ENCODE data around the gene RBM5. TPM values are rescaled to one million over a fixed set of nuclear protein-coding genes. Genes with fewer than 3 reads are reported as not detected.
"Not testable (repeated sequence)": the region's sequence is repeated elsewhere in the genome, so short reads cannot be mapped to it uniquely, and the experiment has no call there.

RBM5 gene
- total RNA-seq (100 to 1,000 TPM; 223 to 291 TPM), polyA plus RNA-seq (ENCODE audit: insufficient read length in 2 of 2) (100 to 1,000 TPM; 240 to 366 TPM)
- long read RNA-seq, donor 1, transcript RBM5-214 (5 exons, 2,716 nt), result major isoform, 20 of 86 reads
- long read RNA-seq, donor 1, partial matches to known transcripts, result 55 of 86 reads
- long read RNA-seq, donor 1, other reads (novel, unspliced or antisense), result 0 of 86 reads
- long read RNA-seq, donor 2, partial matches to known transcripts, result 0 of 6 reads
- long read RNA-seq, donor 2, other reads (novel, unspliced or antisense), result 0 of 6 reads
- long read RNA-seq, donor 3, partial matches to known transcripts, result 5 of 13 reads
- long read RNA-seq, donor 3, other reads (novel, unspliced or antisense), result 0 of 13 reads
- long read RNA-seq, donor 4, transcript RBM5-201 (25 exons, 3,188 nt), result minor isoform, 6 of 194 reads
- long read RNA-seq, donor 4, transcript RBM5-214 (5 exons, 2,716 nt), result major isoform, 23 of 194 reads
- long read RNA-seq, donor 4, partial matches to known transcripts, result 146 of 194 reads
- long read RNA-seq, donor 4, other reads (novel, unspliced or antisense), result 5 of 194 reads

DNA sequence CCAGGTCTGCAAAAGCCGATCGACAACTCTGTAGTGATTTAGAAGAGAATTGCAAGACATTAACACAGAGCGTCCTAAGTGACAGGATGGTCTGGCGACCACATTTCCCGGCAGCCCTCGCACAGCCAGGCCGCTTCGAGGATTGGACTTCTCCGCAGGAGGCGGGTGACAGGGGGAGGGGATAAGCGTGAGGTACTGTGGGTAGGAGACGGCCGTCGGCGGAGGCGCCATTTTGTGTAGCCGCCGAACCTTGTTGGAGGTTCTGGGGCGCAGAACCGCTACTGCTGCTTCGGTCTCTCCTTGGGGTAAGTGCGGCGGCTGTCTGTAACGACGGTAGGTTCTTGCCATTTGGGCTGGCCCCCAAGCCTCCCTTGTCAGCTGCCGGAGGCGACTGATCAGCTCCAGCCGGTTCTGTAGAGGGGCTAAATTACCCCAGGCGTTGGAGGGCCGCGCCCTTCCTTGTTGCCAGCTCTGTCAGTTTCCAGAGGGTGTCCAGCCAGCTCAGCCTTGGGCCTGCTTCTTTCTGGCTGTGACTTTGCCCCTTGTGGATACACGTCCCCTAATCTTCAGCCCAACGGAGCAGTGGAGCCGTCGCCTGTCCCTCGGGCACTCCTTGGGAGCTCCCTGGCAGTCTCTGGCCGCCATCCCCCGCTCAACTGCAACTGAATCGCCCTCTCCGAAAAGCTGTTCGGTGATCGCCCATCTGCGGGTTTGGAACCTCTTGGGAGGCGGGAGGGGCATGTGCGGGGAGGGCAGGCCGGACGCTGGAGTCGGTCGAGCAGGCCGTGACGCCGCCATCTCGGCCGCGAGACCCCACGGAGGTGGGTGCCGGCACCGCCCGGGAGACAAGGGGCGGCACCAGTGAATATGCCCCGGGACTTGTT, at the start of gene RBM5:
Gene RBM5, plus strand, starts transcription at position 195 of the 884 bp plus-strand sequence. CDS start 1,516 bp downstream, outside the sequence.
- H3K4me1 ChIP-seq (ENCODE audit: control insufficient read depth, insufficient read depth, low read length), result peaks cover 5% of the 10 kb centered on the region
- DNase-seq (ENCODE audit: low read depth in 4 of 6, low spot score in 6 of 6), result peak; percentile 80 to 98 (median 90)
- no peaks in the 10 kb centered on the region for H3K27me3 ChIP-seq (ENCODE audit: control insufficient read depth, insufficient read depth, low read length)
- H3K27ac ChIP-seq (ENCODE audit: low read depth, low read length), result peak within 1 kb of the TSS; percentile 97
- WGBS (ENCODE audit: insufficient coverage), result 0% methylated on average over 61 of the region's 61 CpGs
- H3K36me3 ChIP-seq (ENCODE audit: control insufficient read depth, insufficient read depth, low read length), result peaks cover 20% of the 10 kb centered on the region
- H3K9me3 ChIP-seq (ENCODE audit: control insufficient read depth, insufficient read depth, low read length), result no peaks in the 10 kb centered on the region
- H3K4me3 ChIP-seq (ENCODE audit: low read depth, low read length), result peak within 1 kb of the TSS; percentile 99

DNA sequence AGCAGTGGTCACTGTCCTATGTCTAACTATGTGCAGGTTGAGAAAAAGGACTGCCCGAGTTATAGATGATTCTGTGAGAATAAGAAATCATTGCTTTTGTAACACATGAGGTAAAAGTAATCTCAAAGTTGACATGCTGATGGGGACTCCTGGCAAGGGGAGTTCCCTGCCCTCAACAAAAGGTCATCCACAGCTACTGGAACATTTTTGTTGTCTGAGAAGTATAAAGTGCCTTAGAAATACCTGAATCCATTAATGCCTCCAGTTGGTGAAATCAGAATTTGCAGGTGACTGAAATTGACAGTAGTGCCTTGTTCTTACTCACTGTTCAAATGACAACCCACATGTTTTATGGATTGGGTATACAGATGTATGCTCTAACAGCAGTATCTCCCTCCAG, 43.7 kb upstream of the RBM5 start:
- DNase-seq (ENCODE audit: low read depth in 4 of 6, low spot score in 6 of 6), result no peak
- Histone ChIP-seq H3K36me3 (ENCODE audit: control insufficient read depth, insufficient read depth, low read length) (peaks cover 10% of the 10 kb centered on the region), H3K4me3 (ENCODE audit: low read depth, low read length) (no peak overlapping the region), H3K27me3 (ENCODE audit: control insufficient read depth, insufficient read depth, low read length) (no peaks in the 10 kb centered on the region), H3K27ac (ENCODE audit: low read depth, low read length) (no peak overlapping the region), H3K4me1 (ENCODE audit: control insufficient read depth, insufficient read depth, low read length) (no peaks in the 10 kb centered on the region), H3K9me3 (ENCODE audit: control insufficient read depth, insufficient read depth, low read length) (no peaks in the 10 kb centered on the region)
- WGBS (ENCODE audit: insufficient coverage), result no CpG with 5 or more reads among the region's 1 CpG

DNA sequence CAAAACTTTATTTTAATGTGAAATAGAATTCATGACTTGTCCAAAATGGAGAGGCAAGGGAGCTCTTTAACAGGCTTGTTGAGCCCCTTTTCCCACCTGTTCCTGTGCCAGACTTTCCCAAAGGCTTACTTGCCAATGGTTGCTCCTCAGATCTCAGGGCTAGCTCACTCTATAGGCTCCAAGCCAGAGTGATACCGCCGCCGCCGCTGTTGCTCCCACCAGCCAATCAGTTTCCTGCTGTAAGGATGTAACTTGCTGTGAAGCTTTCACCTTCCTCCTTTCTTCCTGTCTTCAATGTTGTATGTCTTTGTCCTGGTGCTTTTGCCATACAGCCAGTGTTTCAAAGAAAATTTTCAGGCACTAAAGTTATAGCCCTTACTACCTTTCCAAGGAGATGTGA, 41.3 kb upstream of the RBM5 start:
- Histone ChIP-seq H3K4me1 (ENCODE audit: control insufficient read depth, insufficient read depth, low read length) (no peaks in the 10 kb centered on the region), H3K9me3 (ENCODE audit: control insufficient read depth, insufficient read depth, low read length) (no peaks in the 10 kb centered on the region), H3K27me3 (ENCODE audit: control insufficient read depth, insufficient read depth, low read length) (no peaks in the 10 kb centered on the region), H3K4me3 (ENCODE audit: low read depth, low read length) (no peak overlapping the region), H3K36me3 (ENCODE audit: control insufficient read depth, insufficient read depth, low read length) (peaks cover 14% of the 10 kb centered on the region), H3K27ac (ENCODE audit: low read depth, low read length) (no peak overlapping the region)
- DNase-seq (ENCODE audit: low read depth in 4 of 6, low spot score in 6 of 6), result no peak
- WGBS (ENCODE audit: insufficient coverage), result no CpG with 5 or more reads among the region's 4 CpGs

DNA sequence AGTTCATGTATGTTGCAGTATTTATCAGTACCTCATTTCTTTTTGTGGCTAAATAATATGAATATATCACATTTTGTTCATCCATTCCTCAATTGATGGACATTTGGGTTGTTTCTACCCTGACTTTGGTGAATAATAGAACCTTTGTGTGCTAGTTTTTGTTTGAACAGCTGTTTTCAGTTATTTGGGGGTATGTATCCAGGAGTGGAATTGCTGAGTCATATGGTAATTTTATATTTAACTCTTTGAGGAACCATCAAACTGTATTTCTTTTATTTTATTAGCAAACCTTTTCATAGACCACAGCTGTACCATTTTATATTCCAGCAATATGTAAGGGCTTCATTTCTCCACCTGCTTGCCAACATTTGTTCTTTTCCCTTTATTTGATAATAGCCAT, 38.4 kb upstream of the RBM5 start:
- no peak for DNase-seq (ENCODE audit: low read depth in 4 of 6, low spot score in 6 of 6)
- Histone ChIP-seq H3K27ac (ENCODE audit: low read depth, low read length) (no peak overlapping the region), H3K4me3 (ENCODE audit: low read depth, low read length) (no peak overlapping the region), H3K4me1 (ENCODE audit: control insufficient read depth, insufficient read depth, low read length) (no peaks in the 10 kb centered on the region), H3K27me3 (ENCODE audit: control insufficient read depth, insufficient read depth, low read length) (no peaks in the 10 kb centered on the region), H3K9me3 (ENCODE audit: control insufficient read depth, insufficient read depth, low read length) (no peaks in the 10 kb centered on the region), H3K36me3 (ENCODE audit: control insufficient read depth, insufficient read depth, low read length) (peaks cover 35% of the 10 kb centered on the region)

DNA sequence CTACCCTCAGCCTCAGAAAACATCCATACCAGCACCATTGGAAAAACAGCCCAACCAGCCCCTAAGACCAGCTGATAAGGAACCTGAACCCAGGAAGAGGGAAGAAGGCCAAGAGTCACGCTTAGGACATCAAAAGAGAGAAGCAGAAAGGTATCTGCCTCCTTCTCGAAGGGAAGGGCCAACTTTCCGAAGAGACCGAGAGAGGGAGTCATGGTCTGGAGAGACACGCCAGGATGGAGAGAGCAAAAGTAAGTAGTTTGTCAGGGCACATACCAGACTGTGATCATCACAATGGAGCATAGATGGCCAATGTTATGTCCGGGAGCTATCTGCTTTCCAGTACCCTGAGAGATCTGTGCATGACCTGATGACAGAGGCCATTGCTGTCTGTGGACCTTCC, 31.0 kb upstream of the RBM5 start:
- H3K36me3 ChIP-seq (ENCODE audit: control insufficient read depth, insufficient read depth, low read length), result peaks cover 52% of the 10 kb centered on the region
- WGBS (ENCODE audit: insufficient coverage), result 100% methylated on average over 6 of the region's 6 CpGs
- H3K27ac ChIP-seq (ENCODE audit: low read depth, low read length), result no peak overlapping the region
- no peaks in the 10 kb centered on the region for H3K27me3 ChIP-seq (ENCODE audit: control insufficient read depth, insufficient read depth, low read length)
- no peaks in the 10 kb centered on the region for H3K9me3 ChIP-seq (ENCODE audit: control insufficient read depth, insufficient read depth, low read length)
- no peaks in the 10 kb centered on the region for H3K4me1 ChIP-seq (ENCODE audit: control insufficient read depth, insufficient read depth, low read length)
- no peak overlapping the region for H3K4me3 ChIP-seq (ENCODE audit: low read depth, low read length)
- no peak for DNase-seq (ENCODE audit: low read depth in 4 of 6, low spot score in 6 of 6)

DNA sequence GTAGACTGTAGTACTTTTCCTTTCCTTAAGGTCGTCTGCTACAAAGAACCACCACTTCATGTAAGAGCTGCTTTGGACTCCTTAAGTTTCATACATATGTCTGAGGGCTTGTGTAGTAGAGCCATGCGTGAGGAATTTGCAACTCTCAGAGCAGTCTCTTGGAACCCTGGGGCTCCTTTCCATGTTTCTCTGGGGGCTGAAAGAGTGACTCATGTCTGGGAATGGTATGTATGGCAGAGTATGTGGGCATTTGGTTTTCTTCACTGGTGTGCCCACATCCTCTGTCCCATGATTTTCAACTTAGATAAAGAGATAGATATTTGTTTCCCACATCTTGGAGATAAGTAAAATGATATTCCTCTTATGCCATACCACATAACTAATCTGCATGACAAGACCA, 20.6 kb upstream of the RBM5 start:
- peaks cover 60% of the 10 kb centered on the region for H3K36me3 ChIP-seq (ENCODE audit: control insufficient read depth, insufficient read depth, low read length)
- H3K4me3 ChIP-seq (ENCODE audit: low read depth, low read length), result no peak overlapping the region
- H3K9me3 ChIP-seq (ENCODE audit: control insufficient read depth, insufficient read depth, low read length), result no peaks in the 10 kb centered on the region
- no peaks in the 10 kb centered on the region for H3K27me3 ChIP-seq (ENCODE audit: control insufficient read depth, insufficient read depth, low read length)
- no peak for DNase-seq (ENCODE audit: low read depth in 4 of 6, low spot score in 6 of 6)
- no peak overlapping the region for H3K27ac ChIP-seq (ENCODE audit: low read depth, low read length)
- WGBS (ENCODE audit: insufficient coverage), result no CpG with 5 or more reads among the region's 2 CpGs
- no peaks in the 10 kb centered on the region for H3K4me1 ChIP-seq (ENCODE audit: control insufficient read depth, insufficient read depth, low read length)

DNA sequence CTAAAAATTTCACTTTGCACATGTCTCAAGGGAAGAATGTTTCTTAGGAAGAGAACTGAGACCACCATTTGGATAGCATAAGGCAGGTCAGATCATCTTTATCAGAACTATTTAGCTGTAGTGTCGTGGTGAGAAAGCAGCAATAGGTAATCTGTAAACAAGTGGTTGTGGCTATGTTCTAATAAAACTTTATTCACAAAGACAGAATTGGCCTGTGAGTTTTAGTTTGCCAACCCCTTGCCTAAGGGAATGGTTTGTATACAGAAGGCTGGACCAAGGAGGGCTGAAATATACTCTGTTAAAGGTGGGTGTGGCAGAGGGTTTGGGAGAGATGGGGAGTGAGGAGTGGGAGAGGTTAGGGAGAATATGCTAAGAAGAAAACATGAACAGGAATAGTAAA, 10.6 kb upstream of the RBM5 start:
- no peak for DNase-seq (ENCODE audit: low read depth in 4 of 6, low spot score in 6 of 6)
- no peaks in the 10 kb centered on the region for H3K4me1 ChIP-seq (ENCODE audit: control insufficient read depth, insufficient read depth, low read length)
- H3K4me3 ChIP-seq (ENCODE audit: low read depth, low read length), result no peak overlapping the region
- H3K27me3 ChIP-seq (ENCODE audit: control insufficient read depth, insufficient read depth, low read length), result no peaks in the 10 kb centered on the region
- WGBS (ENCODE audit: insufficient coverage), result 100% methylated on average over 1 of the region's 1 CpG
- no peak overlapping the region for H3K27ac ChIP-seq (ENCODE audit: low read depth, low read length)
- no peaks in the 10 kb centered on the region for H3K9me3 ChIP-seq (ENCODE audit: control insufficient read depth, insufficient read depth, low read length)
- H3K36me3 ChIP-seq (ENCODE audit: control insufficient read depth, insufficient read depth, low read length), result peaks cover 40% of the 10 kb centered on the region

DNA sequence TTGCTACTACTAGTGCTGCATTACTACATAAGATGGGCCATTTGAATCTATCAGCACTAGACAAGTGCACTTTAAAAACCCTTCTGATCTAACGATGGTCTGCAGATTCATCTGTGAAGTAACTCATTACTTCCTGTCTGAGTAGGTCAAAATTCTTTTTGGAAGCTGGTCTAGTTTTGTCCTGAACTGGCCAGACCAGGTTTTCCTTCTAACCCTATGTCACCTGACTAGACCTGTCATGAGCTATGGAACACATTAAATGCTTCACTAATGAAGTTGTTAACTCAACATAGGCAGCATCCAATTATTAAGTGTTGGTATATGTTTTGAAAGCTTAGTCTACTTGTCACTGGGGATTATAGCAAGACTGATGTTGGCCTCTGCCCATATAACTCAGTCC, 10.1 kb upstream of the RBM5 start:
- no peaks in the 10 kb centered on the region for H3K4me1 ChIP-seq (ENCODE audit: control insufficient read depth, insufficient read depth, low read length)
- no peak for DNase-seq (ENCODE audit: low read depth in 4 of 6, low spot score in 6 of 6)
- H3K27ac ChIP-seq (ENCODE audit: low read depth, low read length), result no peak overlapping the region
- no CpG with 5 or more reads among the region's 1 CpG for WGBS (ENCODE audit: insufficient coverage)
- H3K4me3 ChIP-seq (ENCODE audit: low read depth, low read length), result no peak overlapping the region
- peaks cover 35% of the 10 kb centered on the region for H3K36me3 ChIP-seq (ENCODE audit: control insufficient read depth, insufficient read depth, low read length)
- H3K27me3 ChIP-seq (ENCODE audit: control insufficient read depth, insufficient read depth, low read length), result no peaks in the 10 kb centered on the region
- H3K9me3 ChIP-seq (ENCODE audit: control insufficient read depth, insufficient read depth, low read length), result no peaks in the 10 kb centered on the region

DNA sequence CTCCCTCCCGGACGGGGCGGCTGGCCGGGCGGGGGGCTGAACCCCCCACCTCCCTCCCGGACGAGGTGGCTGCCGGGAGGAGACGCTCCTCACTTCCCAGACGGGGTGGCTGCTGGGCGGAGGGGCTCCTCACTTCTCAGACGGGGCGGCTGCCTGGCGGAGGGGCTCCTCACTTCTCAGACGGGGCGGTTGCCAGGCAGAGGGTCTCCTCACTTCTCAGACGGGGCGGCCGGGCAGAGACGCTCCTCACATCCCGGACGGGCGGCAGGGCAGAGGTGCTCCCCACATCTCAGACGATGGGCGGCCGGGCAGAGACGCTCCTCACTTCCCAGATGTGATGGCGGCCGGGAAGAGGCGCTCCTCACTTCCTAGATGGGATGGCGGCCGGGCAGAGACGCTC, 3.8 kb upstream of the RBM5 start:
- not testable (repeated sequence) for H3K9me3 ChIP-seq (ENCODE audit: control insufficient read depth, insufficient read depth, low read length); H3K36me3 ChIP-seq (ENCODE audit: control insufficient read depth, insufficient read depth, low read length); H3K4me3 ChIP-seq (ENCODE audit: low read depth, low read length); H3K4me1 ChIP-seq (ENCODE audit: control insufficient read depth, insufficient read depth, low read length); H3K27me3 ChIP-seq (ENCODE audit: control insufficient read depth, insufficient read depth, low read length); H3K27ac ChIP-seq (ENCODE audit: low read depth, low read length); DNase-seq (ENCODE audit: low read depth in 4 of 6, low spot score in 6 of 6)
- WGBS (ENCODE audit: insufficient coverage), result no CpG with 5 or more reads among the region's 33 CpGs
